T-helper 2 cell treated with Interferon-gamma antibody and Interleukin-4, amounts not matched to agents 5 μg/mL and 100 μg/mL, for 36 hours (primary cell): ENCODE measurements around the gene POU5F1.

ENCODE experiments used
- DNase-seq: peaks from one replicate; pipeline ENCODE4 v3.0.0; 2021; ENCODE audit warnings: low spot score
- H3K27ac Mint-ChIP-seq: one replicate; pipeline ENCODE4 v1.8.0; 2021; ENCODE audit warnings: mild to moderate bottlenecking, mixed read lengths
- H3K27me3 Mint-ChIP-seq: one replicate; pipeline ENCODE4 v1.8.0; 2021; ENCODE audit warnings: low read depth, mixed read lengths
- H3K36me3 Mint-ChIP-seq: one replicate; pipeline ENCODE4 v1.8.0; 2021; ENCODE audit warnings: low read depth, mixed read lengths
- H3K4me1 Mint-ChIP-seq: one replicate; pipeline ENCODE4 v1.8.0; 2021; ENCODE audit warnings: low read depth, mixed read lengths
- H3K4me3 Mint-ChIP-seq: one replicate; pipeline ENCODE4 v1.8.0; 2022; ENCODE audit warnings: mild to moderate bottlenecking, moderate library complexity, mixed read lengths
- H3K9me3 Mint-ChIP-seq: one replicate; pipeline ENCODE4 v1.8.0; 2021; ENCODE audit warnings: mixed read lengths

Gene POU5F1

DNA sequence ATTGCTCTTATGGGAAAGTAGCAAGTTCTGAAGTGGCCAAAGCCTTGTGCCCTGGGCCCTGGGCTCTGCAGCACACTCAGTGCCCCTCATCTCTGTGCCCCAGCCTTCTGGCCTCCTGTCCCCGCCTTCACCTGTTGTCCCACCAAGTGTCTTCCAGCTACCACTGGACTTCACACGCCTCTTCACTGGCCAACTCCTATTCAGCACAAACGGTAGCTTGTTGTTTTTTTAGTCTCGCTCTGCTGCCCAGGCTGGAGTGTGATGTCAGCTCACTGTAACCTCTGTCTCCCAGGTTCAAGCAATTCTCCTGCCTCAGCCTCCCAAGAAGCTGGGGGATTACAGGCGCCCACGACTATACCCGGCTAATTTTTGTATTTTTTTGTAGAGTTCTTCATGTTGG, 17.7 kb downstream of the POU5F1 start:
- peak overlapping the region; percentile 41 for H3K27ac Mint-ChIP-seq
- H3K27me3 Mint-ChIP-seq = no peaks in the 10 kb centered on the region
- DNase-seq = no peak
- H3K9me3 Mint-ChIP-seq = no peaks in the 10 kb centered on the region
- H3K4me1 Mint-ChIP-seq = peaks cover 11% of the 10 kb centered on the region
- no peak overlapping the region for H3K4me3 Mint-ChIP-seq
- H3K36me3 Mint-ChIP-seq = peaks cover 11% of the 10 kb centered on the region

DNA sequence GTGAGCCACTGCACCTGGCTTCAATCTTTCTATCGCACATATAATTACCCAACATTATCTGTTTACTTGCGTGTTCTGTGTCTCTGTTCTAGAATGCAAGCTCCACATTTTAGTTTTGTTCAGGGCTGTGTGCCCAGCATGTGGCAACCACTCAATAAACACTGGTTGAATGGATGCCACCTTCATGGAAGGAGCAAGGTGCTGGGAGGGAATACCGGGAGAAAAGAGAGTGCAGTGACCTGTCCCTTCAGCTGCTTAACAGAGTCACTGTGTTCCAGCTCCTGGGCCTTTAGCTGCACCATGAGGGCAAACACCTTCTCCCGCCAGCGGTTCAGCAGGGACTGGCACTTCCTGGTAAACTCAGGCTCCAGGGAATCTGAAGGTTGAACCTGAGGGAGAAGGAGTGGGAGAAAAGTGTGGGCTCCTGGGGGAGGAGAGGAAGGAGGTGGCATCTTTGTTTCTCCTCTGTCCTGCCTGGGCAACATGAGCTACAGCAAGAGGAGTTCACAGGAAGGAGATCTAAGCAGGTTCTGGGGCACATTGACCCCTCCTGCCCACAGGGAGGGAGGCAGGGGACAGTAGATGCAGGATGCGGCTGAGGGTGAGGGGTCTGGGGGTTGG, 20.5 kb downstream of the POU5F1 start:
- H3K4me1 Mint-ChIP-seq = peaks cover 1% of the 10 kb centered on the region
- no peaks in the 10 kb centered on the region for H3K27me3 Mint-ChIP-seq
- H3K27ac Mint-ChIP-seq = no peak overlapping the region

DNA sequence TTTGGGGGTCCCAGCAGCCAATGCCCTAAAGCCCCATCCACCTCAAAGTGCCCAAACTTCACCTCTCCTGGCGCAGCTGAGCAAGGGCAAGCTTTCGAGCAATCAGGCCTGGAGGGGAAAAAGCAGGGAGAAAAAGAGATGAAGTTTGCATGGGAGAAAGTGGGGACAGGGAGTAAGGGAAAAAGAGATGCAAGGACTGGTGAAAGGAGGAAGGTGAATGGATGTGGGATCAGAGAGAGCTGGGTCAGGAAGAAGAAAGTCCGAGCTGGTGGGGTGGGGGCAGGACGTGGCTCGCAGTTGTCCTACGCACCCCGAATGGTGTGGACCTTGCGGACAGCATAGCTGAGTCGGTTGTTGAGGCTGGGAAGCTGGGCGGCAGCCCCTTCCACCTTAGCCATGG, 25.1 kb downstream of the POU5F1 start:
- DNase-seq = no peak
- H3K9me3 Mint-ChIP-seq = no peaks in the 10 kb centered on the region
- no peaks in the 10 kb centered on the region for H3K27me3 Mint-ChIP-seq
- H3K36me3 Mint-ChIP-seq = peaks cover 15% of the 10 kb centered on the region
- no peak overlapping the region for H3K27ac Mint-ChIP-seq
- H3K4me3 Mint-ChIP-seq = no peak overlapping the region
- H3K4me1 Mint-ChIP-seq = no peaks in the 10 kb centered on the region

More for the DNA sequence above, 20.5 kb downstream of the POU5F1 start:
- no peak overlapping the region for H3K4me3 Mint-ChIP-seq
- no peak for DNase-seq
- H3K36me3 Mint-ChIP-seq = peaks cover 14% of the 10 kb centered on the region
- no peaks in the 10 kb centered on the region for H3K9me3 Mint-ChIP-seq

DNA sequence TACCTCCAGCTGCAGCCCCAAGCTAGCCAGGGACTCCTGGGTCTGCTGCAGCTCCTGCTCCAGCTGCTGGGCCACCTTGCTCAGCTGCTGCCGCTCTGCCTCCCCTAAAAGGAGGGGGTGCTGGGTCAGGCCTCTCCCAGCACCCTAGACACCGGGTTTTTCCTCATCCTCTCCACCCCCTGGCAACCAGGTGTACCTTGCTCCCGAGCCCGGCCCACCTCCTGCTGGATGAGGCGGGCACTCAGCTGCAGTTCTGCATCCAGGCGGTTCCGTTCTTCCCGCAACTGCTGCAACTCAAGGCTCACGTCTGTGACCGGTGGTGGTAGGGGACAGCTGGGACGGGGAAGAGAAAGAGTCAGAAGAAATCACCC, 25.5 kb downstream of the POU5F1 start:
- Mint-ChIP-seq H3K27ac (no peak overlapping the region), H3K36me3 (peaks cover 15% of the 10 kb centered on the region), H3K9me3 (no peaks in the 10 kb centered on the region), H3K27me3 (no peaks in the 10 kb centered on the region), H3K4me1 (no peaks in the 10 kb centered on the region), H3K4me3 (no peak overlapping the region)
- DNase-seq = no peak

DNA sequence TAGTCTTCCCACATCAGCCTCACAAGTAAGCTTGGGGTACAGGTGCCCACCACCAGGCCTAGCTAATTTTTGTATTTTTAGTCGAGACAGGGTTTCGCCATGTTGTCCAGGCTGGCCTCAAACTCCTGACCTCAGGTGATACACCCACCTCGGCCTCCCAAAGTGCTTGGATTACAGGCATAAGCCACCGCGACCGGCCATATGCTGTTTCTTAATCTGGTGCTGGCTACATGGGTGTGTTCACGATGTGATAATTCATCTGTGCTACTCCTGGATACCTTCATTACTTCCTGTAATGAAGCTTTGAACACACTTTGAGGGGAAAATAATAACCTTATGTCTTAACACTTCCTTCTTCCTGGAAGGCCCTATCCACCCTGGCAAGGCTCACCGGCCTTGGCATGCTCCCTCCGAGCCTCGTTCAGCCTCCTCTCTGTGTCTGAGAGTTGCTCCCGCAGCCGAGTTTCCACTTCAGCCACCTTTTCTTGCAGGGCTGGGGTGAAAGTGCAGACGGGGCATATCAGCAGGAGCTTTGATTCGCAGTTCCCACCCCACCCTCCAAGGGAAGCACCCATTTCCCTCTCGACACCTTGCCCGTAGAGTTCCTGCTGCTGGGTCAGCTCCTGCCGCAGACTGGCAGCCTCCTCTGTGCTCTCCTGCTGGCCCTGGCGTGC, 26.0 kb downstream of the POU5F1 start:
- no peak for DNase-seq
- no peak overlapping the region for H3K27ac Mint-ChIP-seq
- peaks cover 13% of the 10 kb centered on the region for H3K36me3 Mint-ChIP-seq

DNA sequence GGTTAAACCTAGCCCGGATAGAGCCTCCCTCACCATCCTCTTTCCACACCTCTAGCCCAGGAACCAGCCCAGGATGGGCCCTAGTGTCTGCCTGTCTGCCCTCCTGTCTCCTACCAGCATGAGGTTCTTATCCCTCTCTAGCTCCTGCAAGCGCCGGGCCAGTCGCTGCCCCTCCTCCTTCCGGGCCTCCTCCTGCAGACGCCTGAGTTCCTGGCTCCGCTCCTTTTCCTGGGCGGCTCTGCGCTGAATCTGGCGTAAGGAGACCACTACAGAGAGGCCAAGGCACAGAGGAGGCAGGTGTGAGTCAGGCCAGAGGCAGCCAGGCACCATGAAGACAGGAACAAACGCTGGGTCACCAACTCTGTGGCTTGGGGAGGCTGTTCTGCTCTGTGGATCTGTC, 27.3 kb downstream of the POU5F1 start:
- Mint-ChIP-seq H3K9me3 (no peaks in the 10 kb centered on the region), H3K4me3 (no peak overlapping the region), H3K4me1 (no peaks in the 10 kb centered on the region), H3K36me3 (peaks cover 11% of the 10 kb centered on the region), H3K27ac (no peak overlapping the region), H3K27me3 (no peaks in the 10 kb centered on the region)
- no peak for DNase-seq

More for the DNA sequence above, 26.0 kb downstream of the POU5F1 start:
- no peaks in the 10 kb centered on the region for H3K9me3 Mint-ChIP-seq
- no peaks in the 10 kb centered on the region for H3K27me3 Mint-ChIP-seq
- no peak overlapping the region for H3K4me3 Mint-ChIP-seq
- no peaks in the 10 kb centered on the region for H3K4me1 Mint-ChIP-seq

DNA sequence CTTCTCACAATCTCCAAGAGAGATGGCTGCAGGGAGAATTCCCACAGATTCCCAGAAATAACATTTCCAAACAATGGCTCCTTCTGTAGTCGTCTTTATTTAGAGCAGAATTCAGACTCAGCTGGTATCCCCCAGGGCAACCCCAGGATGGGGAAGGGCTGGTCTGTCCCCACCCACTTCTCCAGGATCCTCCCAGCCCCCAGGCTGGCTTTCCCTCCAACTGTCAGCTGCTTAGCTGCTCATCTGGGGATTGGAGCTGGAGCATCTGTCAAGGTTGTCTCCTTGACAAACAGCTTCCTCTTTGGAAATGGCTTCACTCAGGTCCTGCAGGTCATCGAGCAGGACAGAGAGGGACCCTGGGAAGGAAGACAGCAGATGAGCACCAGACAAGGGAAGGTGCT, 28.1 kb downstream of the POU5F1 start:
- Mint-ChIP-seq H3K36me3 (peaks cover 11% of the 10 kb centered on the region), H3K4me1 (peaks cover 3% of the 10 kb centered on the region), H3K27me3 (peaks cover 3% of the 10 kb centered on the region), H3K4me3 (no peak overlapping the region), H3K9me3 (no peaks in the 10 kb centered on the region), H3K27ac (no peak overlapping the region)
- no peak for DNase-seq

DNA sequence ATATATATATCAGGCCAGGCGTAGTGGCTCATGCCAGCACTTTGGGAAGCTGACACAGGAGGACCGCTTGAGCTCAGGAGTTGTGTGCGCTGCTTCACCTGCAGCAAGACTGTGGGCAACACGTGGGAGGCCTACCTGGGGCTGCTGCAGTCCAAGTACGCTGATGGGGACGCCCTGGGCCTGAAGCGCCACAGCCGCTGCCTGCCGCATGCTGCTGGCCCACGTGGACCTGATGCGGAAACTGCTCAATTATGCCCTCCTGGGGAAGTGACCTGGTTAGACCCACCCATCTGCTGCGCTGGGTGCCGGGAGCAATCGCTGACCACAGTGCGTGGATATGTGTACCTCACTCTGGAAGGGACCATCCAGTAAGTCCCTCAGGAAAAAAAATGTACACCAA, 29.8 kb downstream of the POU5F1 start:
- Mint-ChIP-seq H3K4me1 (peaks cover 3% of the 10 kb centered on the region), H3K27ac (no peak overlapping the region), H3K36me3 (peaks cover 11% of the 10 kb centered on the region), H3K27me3 (peaks cover 3% of the 10 kb centered on the region), H3K9me3 (no peaks in the 10 kb centered on the region), H3K4me3 (no peak overlapping the region)
- no peak for DNase-seq

DNA sequence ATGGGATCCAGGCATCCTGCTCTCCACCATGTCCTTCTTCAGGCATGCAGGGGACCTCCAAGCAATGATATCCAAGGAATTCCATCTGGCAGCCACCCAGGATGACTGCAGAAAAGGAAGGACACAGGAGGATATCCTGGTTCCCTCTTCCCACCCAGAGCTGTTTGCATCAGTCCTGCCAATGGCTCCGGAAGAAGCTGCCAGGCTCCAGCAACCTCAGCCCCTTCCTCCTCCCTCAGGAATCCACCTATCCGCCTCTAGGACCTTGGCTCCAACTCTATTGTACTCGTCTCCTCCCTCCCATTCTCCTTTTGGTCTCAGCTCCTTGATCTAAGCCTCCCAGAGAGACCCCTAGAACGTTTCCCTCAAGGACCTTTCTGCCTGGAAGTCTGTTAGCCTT, 30.9 kb downstream of the POU5F1 start:
- peaks cover 3% of the 10 kb centered on the region for H3K27me3 Mint-ChIP-seq
- no peak overlapping the region for H3K27ac Mint-ChIP-seq
- peaks cover 3% of the 10 kb centered on the region for H3K36me3 Mint-ChIP-seq
- no peak for DNase-seq
- no peaks in the 10 kb centered on the region for H3K9me3 Mint-ChIP-seq
- no peak overlapping the region for H3K4me3 Mint-ChIP-seq
- peaks cover 3% of the 10 kb centered on the region for H3K4me1 Mint-ChIP-seq

DNA sequence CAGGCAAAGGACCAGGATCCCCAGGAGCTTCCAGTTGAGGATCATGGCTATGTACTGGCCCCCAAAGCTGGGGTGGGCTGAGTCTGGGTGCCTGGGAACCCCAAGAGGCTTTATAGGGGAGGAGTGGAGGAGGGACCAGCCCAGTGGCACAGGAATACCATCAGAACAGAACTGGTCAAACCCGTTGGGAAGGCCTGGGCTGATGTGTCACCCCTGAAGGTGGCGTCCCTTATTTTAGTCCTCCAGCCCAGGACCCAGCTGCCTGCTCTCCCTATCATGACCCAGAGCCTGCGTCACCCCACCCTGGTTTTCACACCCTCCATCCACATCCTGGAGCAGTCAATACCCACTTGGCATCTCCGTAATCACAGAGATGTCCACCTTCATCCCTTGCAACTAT, 31.5 kb downstream of the POU5F1 start, which contains the start of gene PSORS1C2:
PSORS1C2 (minus strand) TSS at position 85 of the 400 bp plus-strand sequence; CDS start at position 45, 40 bp downstream.
- Mint-ChIP-seq H3K4me3 (peak within 1 kb of the TSS; percentile 62), H3K36me3 (peaks cover 3% of the 10 kb centered on the region), H3K4me1 (peaks cover 3% of the 10 kb centered on the region), H3K27me3 (peaks cover 3% of the 10 kb centered on the region), H3K9me3 (no peaks in the 10 kb centered on the region), H3K27ac (no peak within 1 kb of the TSS)
- no peak for DNase-seq

DNA sequence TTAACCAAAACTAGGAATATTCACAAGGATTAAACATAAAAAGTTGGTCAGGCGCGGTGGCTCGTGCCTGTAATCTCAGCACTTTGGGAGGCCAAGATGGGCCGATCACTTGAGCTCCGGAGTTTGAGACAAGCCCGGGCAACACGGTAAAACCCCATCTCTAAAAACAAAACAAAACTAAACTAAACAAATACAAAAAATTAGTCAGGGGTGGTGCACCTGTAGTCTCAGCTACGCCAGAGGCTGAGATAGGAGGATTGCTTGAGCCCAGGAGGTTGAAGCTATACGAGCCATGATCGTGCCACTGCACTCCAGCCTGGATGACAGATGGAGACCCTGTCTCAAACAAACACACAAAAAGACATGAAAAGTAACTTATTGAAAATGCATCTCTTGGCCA, 34.8 kb downstream of the POU5F1 start:
- Mint-ChIP-seq H3K9me3 (no peaks in the 10 kb centered on the region), H3K4me3 (no peak overlapping the region), H3K4me1 (peaks cover 3% of the 10 kb centered on the region), H3K36me3 (no peaks in the 10 kb centered on the region), H3K27ac (no peak overlapping the region), H3K27me3 (peaks cover 3% of the 10 kb centered on the region)
- no peak for DNase-seq

DNA sequence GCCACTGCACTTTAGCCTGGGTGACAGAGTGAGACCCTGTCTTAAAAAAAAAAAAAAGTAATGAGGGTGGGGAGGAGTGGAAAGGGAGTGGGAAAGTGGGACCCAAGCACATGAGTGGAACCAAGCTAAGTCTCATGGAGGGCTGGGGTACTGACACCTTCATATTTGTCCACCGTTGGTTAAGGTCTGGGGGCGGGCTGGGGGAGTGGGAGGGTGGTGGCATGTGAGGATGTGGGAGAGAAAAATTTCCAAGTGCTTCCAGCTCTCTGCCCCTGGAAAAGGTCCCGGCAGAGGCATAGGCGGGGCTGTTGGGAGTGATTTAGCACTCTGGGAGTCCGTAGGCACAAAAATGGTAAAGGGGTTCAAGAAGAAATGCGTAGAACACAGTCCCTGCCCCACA, 37.7 kb downstream of the POU5F1 start:
- no peak for DNase-seq
- Mint-ChIP-seq H3K27me3 (peaks cover 19% of the 10 kb centered on the region), H3K4me1 (peaks cover 3% of the 10 kb centered on the region), H3K36me3 (no peaks in the 10 kb centered on the region), H3K9me3 (no peaks in the 10 kb centered on the region), H3K4me3 (no peak overlapping the region), H3K27ac (no peak overlapping the region)

DNA sequence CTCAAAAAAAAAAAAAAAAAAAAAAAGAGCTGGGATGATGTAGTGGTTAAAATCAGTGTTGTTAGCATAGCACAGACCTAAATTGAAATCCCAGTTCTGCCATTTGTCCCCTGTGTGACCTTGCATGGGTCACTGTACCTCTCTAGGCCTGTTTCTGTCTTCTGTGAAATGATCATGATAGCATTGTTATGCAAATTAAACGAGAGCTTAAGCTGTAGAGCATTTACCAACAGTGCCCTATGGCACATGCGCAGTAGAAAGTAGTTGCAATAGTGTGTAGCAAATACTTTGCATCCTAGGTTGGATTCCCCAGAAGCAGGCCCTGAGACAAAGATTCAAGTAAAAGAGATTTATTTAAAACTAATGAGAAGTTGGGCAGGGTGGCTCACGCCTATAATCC, 38.9 kb downstream of the POU5F1 start:
- H3K4me3 Mint-ChIP-seq = no peak overlapping the region
- no peak overlapping the region for H3K27ac Mint-ChIP-seq
- no peak for DNase-seq
- no peaks in the 10 kb centered on the region for H3K36me3 Mint-ChIP-seq
- no peaks in the 10 kb centered on the region for H3K4me1 Mint-ChIP-seq
- H3K9me3 Mint-ChIP-seq = no peaks in the 10 kb centered on the region
- peaks cover 17% of the 10 kb centered on the region for H3K27me3 Mint-ChIP-seq

DNA sequence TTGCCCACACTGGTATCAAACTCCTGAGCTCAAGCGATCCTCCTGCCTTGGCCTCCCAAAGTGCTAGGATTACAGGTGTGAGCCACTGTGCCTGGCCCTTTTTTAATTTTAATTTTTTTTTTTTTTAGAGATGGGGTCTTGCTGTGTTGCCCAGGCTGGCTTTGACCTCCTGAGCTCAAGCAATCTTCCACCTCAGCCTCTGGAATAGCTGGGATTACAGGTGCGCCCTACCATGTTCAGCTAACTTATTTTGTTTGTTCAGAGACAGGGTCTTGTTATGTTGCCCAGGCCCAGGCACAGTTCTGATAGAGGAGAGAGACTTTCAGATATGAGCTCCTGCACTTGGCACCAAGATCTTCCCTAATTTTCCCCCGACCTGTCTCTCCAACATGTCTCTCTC, 39.7 kb downstream of the POU5F1 start:
- no peaks in the 10 kb centered on the region for H3K9me3 Mint-ChIP-seq
- H3K36me3 Mint-ChIP-seq = no peaks in the 10 kb centered on the region
- peaks cover 17% of the 10 kb centered on the region for H3K27me3 Mint-ChIP-seq
- H3K4me1 Mint-ChIP-seq = no peaks in the 10 kb centered on the region
- no peak overlapping the region for H3K27ac Mint-ChIP-seq
- no peak for DNase-seq
- no peak overlapping the region for H3K4me3 Mint-ChIP-seq

DNA sequence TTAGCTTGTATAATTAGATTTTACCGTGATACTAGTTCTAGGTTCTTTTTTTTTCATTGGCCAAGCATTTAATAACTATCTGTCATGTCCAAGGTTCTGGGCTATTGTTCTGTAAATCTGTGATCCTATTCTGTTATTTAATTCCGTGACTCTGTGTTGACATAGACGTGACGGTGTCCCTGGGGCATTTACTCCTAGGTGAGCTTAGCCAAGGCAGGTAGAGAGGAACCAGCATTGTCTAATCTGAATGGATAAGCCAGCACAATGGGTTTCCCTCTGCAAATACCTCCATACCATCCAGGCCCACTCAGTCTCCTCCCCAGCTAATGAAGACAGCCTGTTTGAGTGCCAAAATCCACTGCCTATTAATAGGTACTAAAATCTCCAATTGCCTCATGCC, 41.4 kb downstream of the POU5F1 start:
- H3K36me3 Mint-ChIP-seq = no peaks in the 10 kb centered on the region
- no peak overlapping the region for H3K4me3 Mint-ChIP-seq
- H3K4me1 Mint-ChIP-seq = no peaks in the 10 kb centered on the region
- H3K27ac Mint-ChIP-seq = no peak overlapping the region
- no peak for DNase-seq
- H3K9me3 Mint-ChIP-seq = no peaks in the 10 kb centered on the region
- H3K27me3 Mint-ChIP-seq = peaks cover 17% of the 10 kb centered on the region
